NAMALWA (cell line): ENCODE data around the gene TMEM50B.
A peak's percentile ranks its signal among the peaks of the same experiment; 100 is the strongest.
"Not testable (repeated sequence)": the region's sequence is repeated elsewhere in the genome, so short reads cannot be mapped to it uniquely, and the experiment has no call there.

ENCODE experiments used
- DNase-seq: peaks from one replicate; pipeline ENCODE4 v3.0.0-alpha.2; 2015; ENCODE audit warnings: low spot score

The TMEM50B gene

DNA sequence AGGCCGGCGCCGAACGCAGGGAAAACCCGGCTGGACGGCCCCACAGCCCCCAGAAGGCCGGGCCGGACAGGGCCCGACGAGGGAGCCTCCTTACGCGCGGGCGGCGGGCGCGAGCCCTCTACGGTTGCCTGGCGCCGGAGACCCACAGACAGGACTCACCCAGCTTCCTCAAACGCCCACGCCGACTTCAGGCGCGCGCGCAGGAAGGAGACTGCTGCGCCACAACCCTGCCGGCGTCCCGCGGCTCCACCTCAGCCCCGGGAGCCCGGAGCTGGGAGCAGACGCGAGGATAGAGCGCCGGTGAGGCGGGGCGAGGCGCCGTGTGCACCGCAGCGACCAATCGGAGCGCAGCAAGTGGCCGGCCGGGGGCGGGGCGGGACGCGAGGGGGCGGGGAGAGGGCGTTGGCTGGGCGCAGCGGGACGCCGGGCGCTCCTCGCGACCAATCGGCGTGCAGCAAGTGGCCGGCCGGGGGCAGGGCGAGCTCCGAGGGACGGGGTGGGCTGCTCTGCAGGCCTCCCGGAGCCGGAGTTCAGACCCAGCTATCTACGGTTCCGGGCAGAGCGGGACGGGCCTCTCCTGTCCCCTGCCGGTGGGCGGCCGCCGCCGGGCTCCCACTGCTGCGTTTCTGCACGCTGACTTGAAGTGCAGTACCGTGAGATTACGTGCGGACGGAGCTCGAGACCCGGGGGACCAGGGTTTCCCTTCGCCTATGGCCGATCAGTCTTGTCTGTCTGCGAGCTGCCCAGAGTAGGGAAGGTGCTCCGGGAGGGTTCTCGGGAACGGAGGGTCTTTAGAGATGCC, at the start of gene TMEM50B:
TSS of gene TMEM50B (minus strand) at position 296 of the 802 bp plus-strand sequence. CDS start 11,089 bp downstream, outside the sequence.
- DNase-seq, result peak; percentile 96

DNA sequence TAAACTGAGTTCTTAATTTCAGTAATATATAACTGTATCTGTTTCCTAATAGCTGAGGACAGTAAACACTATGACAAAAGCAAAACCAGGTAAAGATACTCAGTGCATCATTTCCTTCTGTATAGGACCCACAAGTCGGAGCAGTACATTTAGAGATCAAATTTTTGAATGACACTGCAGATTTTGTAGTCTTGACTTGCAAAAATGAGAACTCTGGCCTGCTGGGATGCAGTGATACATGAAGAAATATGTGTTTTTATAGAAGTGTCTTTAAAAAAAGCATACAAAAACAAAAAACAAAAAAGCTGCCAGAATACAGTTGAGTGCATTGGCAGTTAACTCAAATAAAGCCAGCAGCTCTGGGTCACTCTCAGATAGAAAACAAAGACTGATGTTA, 43.2 kb upstream of the TMEM50B start:
- no peak for DNase-seq

DNA sequence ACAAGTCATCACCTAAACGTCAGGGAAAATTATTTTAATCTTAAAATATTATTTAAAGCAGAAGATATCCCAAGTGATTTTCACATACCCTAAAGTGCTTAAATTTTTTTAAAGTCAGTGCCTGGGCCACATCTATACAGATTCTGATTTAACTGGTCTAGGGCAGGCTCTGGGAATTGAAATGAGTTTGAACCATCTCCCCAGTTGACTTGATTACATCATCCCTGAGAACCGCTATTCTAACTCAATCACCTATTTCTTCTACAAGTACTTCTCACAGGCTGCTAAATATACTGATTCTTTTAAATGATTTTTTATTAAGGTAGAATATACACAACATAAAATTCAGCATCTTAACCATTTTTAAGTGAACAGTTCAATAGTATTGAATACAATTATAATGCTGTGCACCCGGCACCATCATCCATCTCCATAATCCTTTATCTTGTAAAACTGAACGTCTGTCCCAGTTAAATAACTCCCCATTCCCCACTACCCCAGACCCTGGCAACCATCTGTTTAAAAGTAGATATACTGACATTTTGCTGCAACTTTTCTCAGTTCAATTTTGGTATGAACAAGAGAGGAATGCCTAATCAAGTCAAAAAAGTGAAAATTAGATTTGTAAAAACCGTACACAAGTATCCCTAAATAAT, 42.7 kb upstream of the TMEM50B start:
- DNase-seq, result no peak

DNA sequence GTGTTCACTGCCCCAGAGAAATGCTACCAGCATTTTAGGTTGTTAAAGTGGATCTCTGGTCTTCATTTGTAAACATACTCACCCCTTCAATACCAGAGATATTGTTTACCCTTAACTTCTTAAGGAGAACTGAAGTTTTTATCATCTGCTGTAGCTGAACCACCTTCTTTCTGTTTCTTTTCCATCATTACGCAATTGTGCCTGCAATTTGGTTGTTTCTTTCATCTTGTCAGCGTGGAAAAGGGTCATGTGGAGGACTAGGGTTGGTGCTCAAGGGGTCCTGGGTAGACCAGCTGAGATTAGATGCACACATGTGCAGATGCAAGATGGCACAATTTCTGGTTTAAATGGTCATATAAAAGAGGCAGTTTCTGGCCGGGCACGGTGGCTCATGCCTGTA, 39.1 kb upstream of the TMEM50B start:
- DNase-seq, result no peak

DNA sequence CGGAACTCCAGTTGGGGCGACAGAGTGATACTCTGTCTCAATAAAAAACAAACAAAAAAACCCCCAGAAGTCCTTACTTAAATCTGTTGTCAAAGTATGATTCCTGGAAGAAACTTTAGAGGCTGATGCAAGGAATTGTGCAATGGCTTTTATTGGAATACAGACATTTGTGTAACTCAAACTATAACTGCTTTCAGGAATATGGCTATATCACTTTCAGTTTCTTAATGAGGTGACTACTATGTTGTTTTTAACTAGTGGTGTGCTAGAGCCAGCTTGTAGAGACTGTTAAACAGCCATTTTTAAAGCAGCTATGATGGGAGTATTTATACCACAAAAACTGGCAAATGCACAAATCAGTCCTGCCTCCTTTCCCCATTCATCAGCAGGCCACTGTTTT, 34.5 kb upstream of the TMEM50B start:
- no peak for DNase-seq

DNA sequence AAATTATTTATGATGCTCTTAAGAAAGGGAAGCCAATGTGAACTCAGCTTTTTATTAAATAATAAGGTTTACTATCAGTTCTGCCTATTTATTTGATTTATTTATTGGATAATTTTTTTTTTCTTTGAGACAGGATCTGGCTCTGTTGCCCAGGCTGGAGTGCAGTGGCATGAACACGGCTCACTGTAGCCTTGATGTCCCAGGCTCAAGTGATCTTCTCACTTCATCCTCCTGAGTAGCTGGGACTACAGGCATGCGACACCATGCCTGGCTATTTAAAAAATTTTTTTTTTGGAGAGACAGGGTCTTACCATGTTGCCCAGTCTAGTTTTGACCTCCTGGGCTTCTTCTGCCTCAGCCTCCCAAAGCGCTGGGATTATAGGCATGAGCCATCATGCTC, 32.7 kb upstream of the TMEM50B start:
- DNase-seq, result no peak

DNA sequence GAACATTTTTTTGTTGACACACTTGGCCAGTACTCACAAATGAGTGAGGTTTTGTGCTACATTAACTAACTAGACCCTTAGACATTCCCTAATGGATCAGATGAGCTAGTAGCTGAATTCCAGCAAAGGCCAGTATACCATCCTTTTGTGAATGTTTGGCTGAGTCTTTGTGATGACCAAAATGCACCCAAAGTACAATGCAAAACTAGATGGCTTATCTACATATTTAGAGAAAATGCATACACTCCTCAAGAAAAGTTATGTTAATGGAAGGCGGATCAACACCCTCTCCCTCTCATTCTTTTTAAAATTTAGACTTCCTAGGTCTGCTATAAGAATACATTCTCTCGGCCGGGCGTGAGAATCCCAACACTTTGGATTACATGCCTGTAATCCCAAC, 31.9 kb upstream of the TMEM50B start:
- no peak for DNase-seq

DNA sequence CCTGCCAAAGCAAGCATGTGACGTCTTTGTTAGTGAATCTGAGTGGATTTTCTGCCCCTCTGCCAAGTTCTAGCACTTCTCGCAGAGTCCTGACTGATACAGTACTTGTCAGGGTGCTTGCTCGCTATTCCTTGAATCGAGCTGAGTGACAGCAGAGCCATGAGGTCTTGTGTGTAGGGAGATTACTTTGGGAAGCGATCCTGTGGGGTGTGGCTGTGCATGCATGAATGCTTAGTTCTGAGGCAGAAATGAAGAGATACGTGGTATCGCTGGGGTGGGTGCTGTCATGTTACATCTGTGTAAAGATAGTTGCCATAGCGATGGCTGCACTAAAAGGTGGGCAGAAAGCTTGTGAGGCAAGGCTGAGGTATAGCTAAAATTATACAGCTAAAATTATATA, 31.1 kb upstream of the TMEM50B start:
- no peak for DNase-seq

DNA sequence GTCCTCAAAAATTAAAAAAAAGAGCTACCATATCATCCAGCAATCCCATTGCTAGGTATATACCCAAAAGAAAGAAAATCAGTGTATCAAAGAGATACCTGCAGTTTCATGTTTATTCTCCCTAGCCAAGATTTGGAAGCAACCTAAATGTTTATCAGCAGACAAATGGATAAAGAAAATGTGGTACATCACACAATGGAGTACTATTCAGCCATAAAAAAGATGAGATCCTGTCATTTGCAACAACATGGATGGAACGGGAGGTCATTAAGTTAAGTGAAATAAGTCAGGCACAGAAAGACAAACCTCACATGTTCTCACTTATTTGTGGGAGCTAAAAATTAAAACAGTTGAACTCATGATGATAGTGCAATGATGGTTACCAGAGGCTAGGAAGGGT, 27.2 kb upstream of the TMEM50B start:
- DNase-seq, result not testable (repeated sequence)

DNA sequence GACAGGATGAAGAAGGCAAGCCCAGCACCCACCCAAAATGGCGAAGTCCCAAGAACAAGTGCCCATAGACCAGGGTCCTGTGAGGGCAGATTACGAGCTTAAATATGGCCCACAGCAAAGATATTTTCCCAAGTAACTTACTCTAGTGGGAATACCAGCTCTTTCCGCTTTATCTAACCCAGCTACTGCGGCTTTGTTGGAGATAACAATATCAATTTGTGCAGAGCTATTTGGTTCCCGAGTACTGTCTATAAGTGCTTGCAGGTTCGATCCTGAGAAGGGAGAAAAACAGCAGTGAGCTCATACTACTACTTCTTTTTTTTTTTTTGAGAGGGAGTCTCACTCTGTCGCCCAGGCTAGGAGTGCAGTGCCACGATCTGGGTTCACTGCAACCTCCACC, 26.1 kb upstream of the TMEM50B start:
- DNase-seq, result no peak

DNA sequence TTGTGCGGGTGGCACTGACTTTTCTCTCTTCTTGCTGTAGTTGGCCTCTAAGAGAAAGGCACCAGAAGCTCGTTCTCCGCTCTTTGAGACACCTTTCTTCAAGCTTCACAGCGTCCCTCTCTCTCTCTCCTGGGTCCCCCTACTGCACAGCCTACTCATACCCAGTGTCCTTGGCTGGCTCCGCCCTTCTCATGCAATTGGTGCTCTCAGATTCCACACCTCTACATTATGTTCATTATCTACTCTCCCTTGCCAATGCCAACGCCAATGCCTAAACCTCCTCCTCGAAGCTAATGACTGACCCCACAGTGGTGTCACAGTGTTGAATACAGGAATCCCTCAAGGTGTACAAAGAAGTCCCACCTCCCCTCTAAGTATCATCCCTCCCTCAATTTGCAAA, 16.6 kb upstream of the TMEM50B start:
- DNase-seq, result peak; percentile 24

DNA sequence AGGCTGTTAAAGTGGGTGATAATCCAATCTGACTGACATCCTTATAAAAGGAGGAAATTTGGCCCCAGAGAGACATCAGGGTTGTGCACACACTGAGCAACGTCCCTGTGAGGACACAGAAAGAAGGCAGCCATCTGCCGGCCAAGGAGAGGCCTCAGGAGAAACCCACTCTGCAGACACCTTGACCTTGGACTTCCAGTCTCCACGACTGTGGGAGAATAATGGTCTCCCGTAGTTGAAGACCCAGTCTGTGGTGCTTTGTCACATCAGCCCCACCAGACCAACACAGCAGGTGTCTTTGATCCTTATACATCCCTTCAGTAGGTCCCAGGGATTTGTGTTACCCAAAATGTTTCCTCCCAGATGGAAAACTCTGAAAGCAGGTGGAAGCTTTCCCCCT, 16.0 kb upstream of the TMEM50B start:
- DNase-seq, result no peak

DNA sequence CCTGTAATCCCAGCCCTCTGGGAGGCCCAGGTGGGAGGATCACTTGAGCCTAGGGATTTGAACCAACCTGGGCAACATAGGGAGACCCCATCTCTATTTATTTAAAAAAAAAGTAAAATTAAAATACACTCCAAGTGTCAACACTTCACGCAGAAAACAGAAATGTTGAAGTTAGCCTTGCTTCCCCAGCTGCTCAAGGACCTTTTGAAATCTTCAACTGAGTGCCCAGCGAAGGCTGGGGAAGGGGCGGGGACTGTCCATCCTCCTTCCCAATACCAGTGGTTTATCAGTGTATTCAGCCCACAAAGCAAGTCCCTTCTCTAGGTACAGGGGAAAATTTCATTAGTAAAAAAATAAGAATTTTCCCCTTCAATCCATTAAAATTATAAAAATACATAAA, 14.0 kb upstream of the TMEM50B start:
- DNase-seq, result no peak

DNA sequence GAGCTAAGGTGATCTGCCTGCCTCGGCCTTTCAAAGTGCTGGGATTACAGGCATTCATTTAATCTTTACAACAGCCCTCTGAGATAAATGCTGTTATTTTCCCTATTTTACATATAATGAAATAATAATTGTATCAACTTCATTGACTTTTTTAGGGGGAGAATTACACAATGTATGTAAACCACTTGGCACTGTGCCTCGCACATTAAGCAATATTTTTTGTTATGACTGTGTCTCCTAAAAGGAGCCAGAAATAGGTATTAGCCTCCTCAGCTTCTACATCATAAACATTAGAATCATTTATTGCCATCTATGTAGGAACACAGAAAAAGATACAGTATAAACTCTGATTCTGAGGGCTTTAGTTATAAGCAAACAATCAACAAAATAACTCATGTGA, 12.8 kb upstream of the TMEM50B start:
- DNase-seq, result no peak

DNA sequence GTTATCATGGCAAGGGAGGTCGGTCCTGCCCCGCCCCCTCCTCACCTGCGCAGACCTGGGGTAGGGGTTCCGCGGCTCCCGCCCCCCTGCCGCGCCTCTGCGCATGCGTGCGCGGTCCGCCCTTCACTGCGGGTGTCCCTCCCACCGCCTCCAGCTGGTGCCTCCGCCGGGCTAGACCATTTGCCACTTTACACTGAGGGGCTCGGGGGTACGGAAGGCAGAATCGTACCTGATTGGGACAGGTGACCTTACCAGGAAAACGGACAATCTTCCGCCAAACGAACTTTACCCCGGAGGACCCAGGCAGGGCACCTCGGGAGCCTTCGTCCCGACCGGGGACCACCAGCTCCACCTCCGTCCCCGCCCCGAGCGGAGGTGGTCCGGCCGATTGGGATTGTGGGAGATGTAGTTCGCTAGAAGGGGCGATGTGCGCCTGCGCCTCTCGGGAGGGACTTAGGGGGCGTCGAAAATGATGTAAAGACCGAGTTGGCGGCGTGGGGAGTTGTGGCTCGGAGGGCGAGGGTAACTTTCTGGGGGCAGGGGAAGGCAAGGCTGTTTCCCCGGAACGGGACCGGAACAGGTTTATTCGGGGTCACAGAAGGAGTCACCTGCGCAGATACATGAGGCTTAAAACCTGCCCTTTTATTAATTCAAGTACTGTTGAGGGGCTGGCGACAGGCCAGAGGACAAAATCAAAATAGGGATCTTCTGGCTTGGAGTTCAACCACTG, 11.8 kb upstream of the TMEM50B start, which contains the start of gene DNAJC28:
TSS of gene DNAJC28 (minus strand) at position 344 of the 730 bp plus-strand sequence. CDS start 2,323 bp downstream, outside the sequence.
- peak; percentile 97 for DNase-seq

DNA sequence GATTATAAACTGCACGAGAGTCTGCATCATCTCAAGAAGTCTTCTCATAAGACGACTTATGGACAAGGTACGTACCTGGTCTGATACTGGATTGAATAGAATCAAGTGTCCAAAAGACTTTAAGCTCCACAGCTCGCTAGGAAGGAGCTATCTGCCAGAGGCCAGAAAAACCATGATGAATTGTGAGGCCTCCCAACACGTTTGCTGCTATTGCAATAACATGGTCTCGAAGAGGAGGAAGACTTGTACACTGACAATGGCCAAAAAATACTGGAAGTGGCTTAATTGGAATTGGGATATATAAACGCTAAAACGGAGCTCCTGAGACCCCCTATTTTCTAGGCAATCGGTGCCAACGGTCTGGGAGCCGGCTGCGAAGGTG, 11.2 kb upstream of the TMEM50B start:
- DNase-seq, result peak; percentile 39

DNA sequence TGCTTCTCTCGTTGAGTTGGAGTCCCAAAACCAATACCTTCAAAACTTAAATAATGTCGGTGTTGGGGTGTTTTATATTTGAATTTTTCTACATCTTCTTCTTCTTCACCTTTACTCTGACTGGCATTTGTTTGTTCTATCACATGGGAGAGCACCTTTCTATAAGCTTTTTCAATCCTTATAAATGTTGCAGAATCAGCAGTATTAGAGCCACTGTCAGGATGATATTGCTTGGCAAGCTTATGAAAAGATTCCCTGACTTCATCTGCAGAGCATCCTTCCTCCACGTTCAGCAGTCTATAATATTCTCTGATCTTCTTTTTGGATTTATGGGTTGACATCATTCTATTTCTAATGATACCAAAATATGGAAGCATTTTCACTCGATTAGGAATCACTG, 9.2 kb upstream of the TMEM50B start:
- no peak for DNase-seq

DNA sequence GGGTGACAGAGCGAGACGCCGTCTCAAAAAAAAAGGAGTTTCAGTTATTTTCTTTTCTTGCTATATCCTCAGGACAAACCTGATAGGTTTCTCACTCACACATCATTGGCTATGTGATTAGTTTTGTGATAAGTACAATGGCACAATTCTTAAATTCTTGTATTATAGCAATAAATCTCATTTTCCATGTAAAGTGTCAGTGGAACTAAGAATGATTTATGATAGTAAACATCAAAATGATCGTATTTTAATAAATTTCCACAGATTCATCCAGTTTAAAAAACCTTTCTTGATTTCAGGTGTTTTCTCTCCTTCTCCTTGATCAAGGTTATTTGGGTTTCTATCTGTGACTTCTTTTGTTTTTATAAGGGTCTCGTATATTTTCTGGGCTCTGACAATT, 8.2 kb upstream of the TMEM50B start:
- DNase-seq, result no peak

DNA sequence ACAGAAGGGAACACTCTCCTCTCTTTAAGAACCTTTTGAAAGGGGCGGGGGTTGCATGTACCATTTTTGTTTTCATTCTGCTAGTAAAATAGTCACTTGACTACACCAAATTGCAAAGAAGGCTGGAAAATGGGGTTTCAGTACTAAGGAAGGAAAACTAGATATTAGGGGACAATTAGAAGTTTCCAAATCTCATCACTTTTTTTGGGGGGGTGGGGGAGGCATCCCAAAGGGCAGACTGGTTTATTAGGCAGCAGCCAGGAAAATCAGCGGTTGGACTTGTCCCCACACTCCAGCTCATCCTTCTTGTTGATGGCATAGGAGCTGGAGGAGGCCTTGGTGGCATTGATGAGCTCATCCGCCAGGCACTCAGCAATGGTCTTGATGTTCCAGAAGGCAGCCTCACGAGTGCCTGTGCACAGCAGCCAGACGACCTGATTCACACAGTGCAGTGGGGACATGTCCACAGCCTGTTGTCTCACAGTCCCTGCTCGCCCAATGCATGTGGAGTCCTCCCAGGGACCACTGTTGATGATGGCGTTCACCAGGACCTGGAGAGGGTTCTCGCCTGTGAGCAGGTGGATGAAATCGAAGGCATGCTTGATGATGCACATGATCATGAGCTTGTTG, 1.7 kb upstream of the TMEM50B start:
- DNase-seq, result no peak

DNA sequence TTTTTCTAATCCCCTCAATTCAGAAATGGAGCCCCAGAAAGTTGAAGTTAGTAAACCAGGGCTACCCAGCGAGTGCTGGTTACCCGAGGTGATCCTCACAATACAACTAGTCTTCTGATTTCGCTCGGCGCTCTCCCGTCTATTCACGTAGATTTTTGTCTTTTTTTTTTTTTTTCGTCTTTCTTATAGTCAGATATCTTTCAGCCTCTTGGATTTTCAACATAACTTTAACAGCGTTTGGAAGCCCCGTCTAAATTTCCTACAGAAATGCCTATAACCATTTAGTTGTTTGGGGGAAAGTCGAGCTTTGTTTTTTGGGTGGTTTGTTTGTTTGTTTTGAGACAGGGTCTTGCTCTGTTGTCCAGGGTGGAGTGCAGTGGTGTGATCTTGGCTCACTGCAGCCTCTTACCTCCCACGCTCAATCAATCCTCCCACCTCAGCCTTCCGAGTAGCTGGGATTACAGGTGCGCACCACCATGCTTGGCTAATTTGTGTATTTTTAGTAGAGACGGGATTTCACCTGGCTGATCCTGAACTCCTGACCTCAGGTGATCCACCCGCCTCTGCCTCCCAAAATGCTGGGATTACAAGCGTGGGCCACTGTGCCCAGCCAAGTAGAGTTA, 818 bp upstream of the TMEM50B start:
- no peak for DNase-seq

DNA sequence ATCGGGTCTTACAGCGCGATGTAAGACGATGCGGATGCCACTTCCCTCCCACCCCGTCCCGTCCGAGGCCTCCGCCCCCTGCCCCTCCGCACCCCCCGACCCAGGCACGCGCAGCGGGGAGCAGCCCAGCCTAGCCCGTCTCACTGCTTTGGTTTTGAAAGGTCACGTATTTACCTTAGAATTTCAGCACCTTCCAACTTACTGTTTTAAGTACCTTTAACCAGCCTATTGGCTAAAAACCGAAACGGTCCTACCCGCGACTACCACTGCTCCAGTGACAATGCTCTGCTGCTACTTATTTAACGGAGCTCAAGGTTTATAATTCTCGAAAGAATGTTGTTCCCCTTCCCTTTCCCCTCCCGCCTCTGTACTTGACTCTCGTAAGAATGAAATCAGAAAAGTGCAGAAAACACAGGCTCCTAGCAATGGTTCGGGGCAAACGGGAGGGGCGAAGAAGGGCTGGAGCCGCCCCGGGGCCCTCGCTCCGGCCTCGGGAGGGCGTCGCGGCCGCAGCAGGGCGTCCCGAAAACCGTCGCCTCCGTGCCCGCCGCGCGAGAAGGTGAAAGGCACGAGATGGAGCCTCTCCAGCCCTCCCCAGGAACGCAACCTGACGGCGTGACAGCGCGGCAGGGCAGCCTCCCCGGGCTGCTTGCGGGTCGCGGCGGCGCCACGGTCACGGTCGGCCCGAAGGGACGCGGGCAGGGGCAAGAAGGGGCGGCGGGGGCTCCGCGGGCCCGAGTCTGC, 667 bp downstream of the TMEM50B start:
- peak; percentile 68 for DNase-seq
